ENCODE measurements around the gene KCNQ1.

DNA sequence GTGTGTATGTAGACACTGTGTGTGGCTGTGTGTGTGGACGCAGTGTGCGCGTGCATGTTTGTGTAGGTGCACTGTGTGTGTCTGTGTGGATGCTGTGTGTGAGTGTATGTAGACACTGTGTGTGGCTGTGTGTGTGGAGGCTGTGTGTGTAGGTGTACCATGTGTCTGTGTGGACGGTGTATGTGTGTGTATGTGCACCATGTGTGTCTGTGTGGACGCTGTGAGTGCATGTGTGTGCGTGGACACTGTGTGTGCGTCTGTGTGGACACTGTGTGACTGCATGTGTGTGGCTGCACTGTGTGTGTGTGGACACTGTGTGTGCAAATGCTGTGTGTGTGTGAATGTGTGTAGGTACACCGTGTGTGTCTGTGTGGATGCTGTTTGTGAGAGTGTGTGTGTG is 10.8 kb upstream of the KCNQ1 start:
- TF ChIP-seq, protein P1, sequence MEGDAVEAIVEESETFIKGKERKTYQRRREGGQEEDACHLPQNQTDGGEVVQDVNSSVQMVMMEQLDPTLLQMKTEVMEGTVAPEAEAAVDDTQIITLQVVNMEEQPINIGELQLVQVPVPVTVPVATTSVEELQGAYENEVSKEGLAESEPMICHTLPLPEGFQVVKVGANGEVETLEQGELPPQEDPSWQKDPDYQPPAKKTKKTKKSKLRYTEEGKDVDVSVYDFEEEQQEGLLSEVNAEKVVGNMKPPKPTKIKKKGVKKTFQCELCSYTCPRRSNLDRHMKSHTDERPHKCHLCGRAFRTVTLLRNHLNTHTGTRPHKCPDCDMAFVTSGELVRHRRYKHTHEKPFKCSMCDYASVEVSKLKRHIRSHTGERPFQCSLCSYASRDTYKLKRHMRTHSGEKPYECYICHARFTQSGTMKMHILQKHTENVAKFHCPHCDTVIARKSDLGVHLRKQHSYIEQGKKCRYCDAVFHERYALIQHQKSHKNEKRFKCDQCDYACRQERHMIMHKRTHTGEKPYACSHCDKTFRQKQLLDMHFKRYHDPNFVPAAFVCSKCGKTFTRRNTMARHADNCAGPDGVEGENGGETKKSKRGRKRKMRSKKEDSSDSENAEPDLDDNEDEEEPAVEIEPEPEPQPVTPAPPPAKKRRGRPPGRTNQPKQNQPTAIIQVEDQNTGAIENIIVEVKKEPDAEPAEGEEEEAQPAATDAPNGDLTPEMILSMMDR (IDR thresholded peaks at IDR 0.05), result no peak
- no peak for TF ChIP-seq POLR2A (IDR thresholded peaks at IDR 0.05)

All from gastroesophageal sphincter (tissue), 3 donors.